ENCODE results near the gene ENAH.
A peak's percentile ranks its signal among the peaks of the same experiment; 100 is the strongest.

Gene ENAH

GRCh38 chr1:225468270-225469020 is 184.5 kb downstream of the ENAH start:
- DNase-seq = peak; percentile 35

GRCh38 chr1:225467193-225468020 is 185.5 kb downstream of the ENAH start:
- DNase-seq = peak; percentile 86

- DNase-seq = no peak
These were observed 186.1 kb downstream of the ENAH start for GRCh38 chr1:225466848-225467192.

GRCh38 chr1:225465793-225466517 is 187.0 kb downstream of the ENAH start:
- no peak for DNase-seq

GRCh38 chr1:225464851-225465792 is 187.8 kb downstream of the ENAH start:
- DNase-seq = no peak

GRCh38 chr1:225462714-225463574 is 190.0 kb downstream of the ENAH start:
- DNase-seq = no peak

- DNase-seq = no peak
These were observed 190.6 kb downstream of the ENAH start for GRCh38 chr1:225462429-225462713.

- no peak for DNase-seq
These were observed 191.1 kb downstream of the ENAH start for GRCh38 chr1:225461533-225462428.

- DNase-seq = peak; percentile 72
These were observed 192.0 kb downstream of the ENAH start for GRCh38 chr1:225460737-225461532.

GRCh38 chr1:225460021-225460736 is 192.7 kb downstream of the ENAH start:
- DNase-seq = no peak

GRCh38 chr1:225458222-225458631 is 194.7 kb downstream of the ENAH start:
- no peak for DNase-seq

GRCh38 chr1:225454733-225455132 is 198.2 kb downstream of the ENAH start:
- peak; percentile 55 for DNase-seq

- no peak for DNase-seq
These were observed 198.9 kb downstream of the ENAH start for GRCh38 chr1:225453797-225454648.

- no peak for DNase-seq
These were observed 200.9 kb downstream of the ENAH start for GRCh38 chr1:225451840-225452515.

GRCh38 chr1:225451340-225451739 is 201.6 kb downstream of the ENAH start:
- DNase-seq = no peak

GRCh38 chr1:225450491-225451191 is 202.3 kb downstream of the ENAH start:
- DNase-seq = peak; percentile 27

- no peak for DNase-seq
These were observed 203.1 kb downstream of the ENAH start for GRCh38 chr1:225449774-225450173.
